LNCAP (cell line): ENCODE results near the gene SERBP1.

Experiments
- TF ChIP-seq, protein P1 (sequence below): fragments of 450-650 bp; IDR thresholded peaks from 2 replicates; pipeline ENCODE4 v1.5.1; 2017; ENCODE audit warnings: mild to moderate bottlenecking

Gene SERBP1

DNA sequence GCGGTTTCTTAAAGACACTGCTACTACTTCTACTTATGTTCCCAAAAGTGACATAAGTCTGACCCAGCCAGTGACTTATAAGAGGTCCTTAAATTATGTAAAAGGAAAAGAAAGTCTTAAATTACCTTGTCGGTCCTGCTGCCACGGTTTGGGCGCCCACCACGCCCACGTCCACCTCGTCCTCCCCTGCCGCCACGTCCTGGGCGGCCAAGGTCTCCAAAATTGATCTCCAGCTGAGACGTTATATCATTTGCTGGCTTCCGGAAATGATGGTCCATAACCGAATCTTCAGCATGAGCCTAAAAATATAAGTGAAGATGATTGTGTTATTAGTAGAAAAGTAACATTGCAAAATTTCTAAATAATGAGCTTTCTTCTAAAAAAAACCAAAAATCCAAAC is 15.2 kb downstream of the SERBP1 start:
- TF ChIP-seq, protein P1, sequence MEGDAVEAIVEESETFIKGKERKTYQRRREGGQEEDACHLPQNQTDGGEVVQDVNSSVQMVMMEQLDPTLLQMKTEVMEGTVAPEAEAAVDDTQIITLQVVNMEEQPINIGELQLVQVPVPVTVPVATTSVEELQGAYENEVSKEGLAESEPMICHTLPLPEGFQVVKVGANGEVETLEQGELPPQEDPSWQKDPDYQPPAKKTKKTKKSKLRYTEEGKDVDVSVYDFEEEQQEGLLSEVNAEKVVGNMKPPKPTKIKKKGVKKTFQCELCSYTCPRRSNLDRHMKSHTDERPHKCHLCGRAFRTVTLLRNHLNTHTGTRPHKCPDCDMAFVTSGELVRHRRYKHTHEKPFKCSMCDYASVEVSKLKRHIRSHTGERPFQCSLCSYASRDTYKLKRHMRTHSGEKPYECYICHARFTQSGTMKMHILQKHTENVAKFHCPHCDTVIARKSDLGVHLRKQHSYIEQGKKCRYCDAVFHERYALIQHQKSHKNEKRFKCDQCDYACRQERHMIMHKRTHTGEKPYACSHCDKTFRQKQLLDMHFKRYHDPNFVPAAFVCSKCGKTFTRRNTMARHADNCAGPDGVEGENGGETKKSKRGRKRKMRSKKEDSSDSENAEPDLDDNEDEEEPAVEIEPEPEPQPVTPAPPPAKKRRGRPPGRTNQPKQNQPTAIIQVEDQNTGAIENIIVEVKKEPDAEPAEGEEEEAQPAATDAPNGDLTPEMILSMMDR, result no peak

DNA sequence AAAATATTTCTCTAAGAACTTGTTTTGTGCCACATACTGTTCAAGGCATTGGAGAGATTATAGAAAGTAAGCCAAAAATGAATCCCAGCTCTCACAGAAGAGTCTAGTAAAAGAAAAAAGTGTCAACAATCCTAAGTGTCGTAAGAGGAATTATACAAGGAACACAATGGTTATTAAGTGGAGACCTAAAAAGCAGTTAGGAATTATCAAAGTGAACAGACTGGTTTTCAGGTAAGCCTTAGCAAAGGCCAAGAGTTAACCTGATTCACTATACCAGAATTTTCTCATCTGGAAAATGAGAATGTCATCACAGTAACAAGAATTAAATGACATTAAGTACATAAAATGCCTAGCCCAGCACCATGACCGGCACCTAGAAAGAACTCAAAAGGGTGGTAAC is 15.6 kb downstream of the SERBP1 start:
- TF ChIP-seq, protein P1, result no peak

DNA sequence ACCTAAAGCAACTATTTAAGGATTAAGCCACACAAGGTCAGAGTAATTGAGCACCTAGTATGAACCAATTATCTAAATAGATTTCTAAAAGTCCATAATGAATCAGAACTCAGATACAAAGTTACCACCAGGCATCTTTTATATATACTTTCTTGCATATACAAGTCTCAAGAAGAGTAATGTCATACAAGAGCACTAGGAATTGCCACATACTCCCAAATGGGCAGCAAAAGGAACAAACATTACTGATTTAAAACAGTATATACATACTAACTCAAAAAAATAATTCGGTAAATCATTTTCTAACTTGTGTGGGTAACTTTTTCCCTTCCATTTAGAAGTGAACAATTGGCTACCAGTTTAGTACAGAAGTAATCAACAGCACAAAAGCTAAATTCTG is 22.1 kb downstream of the SERBP1 start:
- TF ChIP-seq, protein P1, result no peak

DNA sequence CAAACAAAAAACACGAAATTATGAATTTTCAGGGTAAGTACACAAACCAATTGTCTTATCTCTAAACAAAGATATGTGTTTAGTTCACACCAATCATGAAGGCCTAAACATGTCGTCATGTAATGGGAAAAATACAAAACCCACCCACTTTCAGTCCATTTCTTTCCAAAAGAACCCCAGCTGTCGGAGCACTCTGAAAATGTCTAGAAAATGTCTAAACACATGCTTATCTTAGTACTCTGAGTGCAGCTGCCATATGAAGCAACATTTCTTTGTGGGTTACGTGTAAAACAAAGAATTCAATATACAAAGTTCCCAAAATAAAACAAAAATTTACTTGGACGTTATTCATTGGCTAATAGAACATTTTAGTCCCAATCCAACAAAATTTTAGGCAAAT is 22.7 kb downstream of the SERBP1 start:
- TF ChIP-seq, protein P1, result no peak

DNA sequence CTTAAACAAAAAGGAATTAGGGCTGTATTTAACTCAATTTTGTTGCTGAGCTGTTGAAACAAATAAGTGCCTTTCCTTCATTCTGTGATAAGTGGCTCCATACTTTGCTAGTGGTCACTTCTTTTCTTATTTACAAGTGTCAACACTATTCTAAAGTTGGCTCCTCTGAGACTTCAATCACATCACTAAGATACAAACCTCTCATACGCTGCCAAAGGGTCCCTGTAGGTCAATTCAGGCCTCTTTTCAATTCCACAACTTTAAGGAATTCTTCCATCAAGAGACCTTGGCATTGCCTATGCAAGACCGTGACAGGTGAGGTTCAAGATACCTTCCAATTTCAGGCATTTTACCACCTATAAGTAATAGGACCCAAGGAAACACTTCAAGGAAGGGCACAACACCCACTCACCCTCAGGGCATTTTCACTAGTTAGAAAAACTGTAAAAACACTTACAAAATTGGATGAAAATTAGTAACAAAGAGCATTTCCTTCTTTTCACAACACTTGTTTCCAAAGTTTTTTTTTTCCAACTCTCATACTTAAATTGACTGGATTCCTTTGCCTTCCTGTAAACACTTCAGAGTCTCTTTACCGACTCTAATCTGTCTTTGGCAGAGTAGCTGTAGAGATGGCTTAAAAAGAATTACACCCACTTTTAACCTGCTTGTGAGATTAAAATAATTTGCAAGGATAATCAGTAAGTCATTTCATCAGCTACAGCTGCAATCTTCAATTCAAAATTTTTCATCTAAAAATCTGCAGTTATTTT is 24.5 kb downstream of the SERBP1 start:
- TF ChIP-seq, protein P1, result no peak

DNA sequence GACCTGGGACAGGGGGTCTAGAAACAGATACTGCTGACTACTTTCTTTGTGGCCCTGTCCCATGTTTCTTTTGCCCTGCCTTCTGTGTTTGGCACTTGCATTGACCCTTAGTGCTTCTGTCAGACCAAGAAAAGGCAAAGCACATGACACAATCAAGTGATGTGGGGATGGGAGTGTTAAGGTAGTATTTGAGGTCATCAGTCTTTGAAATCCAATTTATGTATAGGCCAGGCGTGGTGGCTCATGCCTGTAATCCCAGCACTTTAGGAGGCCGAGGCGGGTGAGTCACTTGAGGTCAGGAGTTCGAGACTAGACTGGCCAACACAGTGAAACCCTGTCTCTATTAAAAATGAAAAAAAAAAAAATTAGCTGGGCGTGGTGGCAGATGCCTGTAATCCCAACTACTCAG is 26.0 kb downstream of the SERBP1 start:
- TF ChIP-seq, protein P1, result no peak

DNA sequence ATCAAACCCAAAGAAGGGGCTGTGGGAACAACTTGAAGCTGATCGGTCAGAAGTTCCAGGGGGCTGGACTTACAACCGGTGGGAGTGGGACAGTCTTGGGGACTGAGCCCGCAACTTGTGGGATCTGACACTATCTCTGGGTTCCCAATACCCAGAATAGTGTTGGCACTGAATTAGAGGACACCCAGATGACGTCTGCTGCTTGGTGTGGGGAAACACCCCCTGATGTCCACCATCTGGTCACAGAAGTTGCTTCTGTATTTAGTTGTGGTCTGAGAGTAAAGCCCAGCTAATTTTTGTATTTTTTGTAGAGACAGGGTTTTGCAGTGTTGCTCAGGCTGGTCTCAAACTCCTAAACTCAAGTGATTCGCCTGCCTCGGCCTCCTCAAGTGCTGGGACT is 28.8 kb downstream of the SERBP1 start:
- TF ChIP-seq, protein P1, result no peak
